NCI-H2196 (cell line): ENCODE results near the gene SEMG1.

Experiments used
- DNase-seq: peaks from one replicate; lab custom pipeline; 2025; ENCODE audit not compliant: unreplicated experiment; lab: John Stamatoyannopoulos, UW

Gene SEMG1

DNA sequence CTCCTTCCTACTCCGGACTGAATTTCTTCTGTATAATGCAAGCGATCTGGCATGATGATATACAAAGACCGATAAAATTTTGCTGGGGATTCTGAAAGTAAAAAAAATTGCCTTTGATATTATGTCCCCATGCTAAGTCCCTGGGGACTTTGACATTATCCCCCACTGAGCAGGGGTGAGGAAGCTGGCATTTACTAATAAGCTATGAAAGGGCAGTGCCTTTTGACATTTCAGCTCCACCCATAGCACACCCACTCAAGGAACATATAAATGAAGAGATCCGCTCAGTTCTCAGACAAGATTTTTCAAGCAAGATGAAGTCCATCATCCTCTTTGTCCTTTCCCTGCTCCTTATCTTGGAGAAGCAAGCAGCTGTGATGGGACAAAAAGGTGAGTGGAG is 14.2 kb downstream of the SEMG1 start, which contains the start of gene SEMG2:
Gene SEMG2 (plus strand): TSS at position 298 of the 400 bp plus-strand sequence. CDS start 17 bp downstream, at position 315.
- no peak for DNase-seq

- peak; percentile 23 for DNase-seq
These were observed 16.3 kb downstream of the SEMG1 start for GRCh38 chr20:45223136-45223535.

- no peak for DNase-seq
These were observed 19.5 kb downstream of the SEMG1 start for GRCh38 chr20:45226287-45226686.

- peak; percentile 14 for DNase-seq
These were observed 22.6 kb downstream of the SEMG1 start for GRCh38 chr20:45229264-45230056.

DNA sequence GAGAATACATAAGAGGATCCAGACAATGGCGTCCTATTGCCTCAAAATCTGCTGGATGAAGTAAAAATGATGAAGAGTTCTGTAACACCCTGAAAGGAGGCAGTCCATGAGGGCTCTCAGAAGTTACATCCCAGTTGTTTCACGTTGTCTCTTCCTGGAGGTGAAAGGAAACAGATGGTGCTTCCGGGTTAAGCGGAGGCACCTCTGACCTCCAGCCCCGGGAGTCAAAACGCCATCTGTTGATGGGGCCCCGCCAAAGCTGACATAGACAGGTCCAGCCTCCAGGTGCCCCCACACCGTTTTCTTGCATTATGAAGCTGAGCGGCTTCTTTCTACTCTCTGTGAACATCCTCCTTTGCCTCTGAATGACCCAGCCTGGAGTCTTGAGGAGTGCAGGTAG is 23.8 kb downstream of the SEMG1 start:
- DNase-seq: no peak

DNA sequence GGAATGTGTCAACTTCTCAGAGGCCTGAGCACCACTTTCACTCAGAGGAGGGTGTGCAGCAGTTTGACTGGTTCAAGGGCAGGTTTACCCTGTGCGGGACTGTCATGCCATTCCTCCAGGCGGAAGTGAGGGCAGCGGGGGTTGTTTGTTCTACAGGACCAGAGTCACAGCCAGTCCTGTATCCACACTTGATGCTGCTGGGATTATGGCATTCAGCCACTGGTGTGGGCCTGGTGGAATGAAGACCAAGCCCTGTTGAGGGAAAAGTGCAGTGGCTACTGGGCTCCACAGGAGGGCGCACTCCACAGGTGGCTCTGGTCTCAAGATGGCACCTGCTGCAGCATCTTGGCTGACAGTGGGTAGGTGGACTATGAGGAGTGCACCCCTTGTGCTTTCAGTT is 29.2 kb downstream of the SEMG1 start:
- no peak for DNase-seq

GRCh38 chr20:45238139-45238538 is 31.3 kb downstream of the SEMG1 start:
- DNase-seq: no peak

DNA sequence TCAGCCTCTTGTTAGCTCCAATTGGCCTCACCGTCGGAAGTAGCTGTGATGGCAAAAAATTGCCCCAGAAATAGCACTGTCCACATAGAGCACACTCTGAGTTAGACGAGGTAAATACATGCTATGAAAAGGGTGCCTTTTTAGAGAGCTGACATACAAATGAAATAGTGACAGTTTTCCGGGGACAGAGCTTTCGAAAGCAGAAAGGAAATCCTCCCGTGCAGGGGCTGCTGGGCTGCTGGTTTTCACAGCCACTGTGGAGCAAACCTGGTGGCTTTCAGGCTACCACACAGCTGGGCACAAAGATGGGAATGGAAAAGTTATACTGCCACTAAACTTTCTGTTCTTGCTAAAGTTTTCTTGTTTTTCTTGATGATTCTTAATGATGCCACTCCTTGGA is 39.3 kb downstream of the SEMG1 start:
- no peak for DNase-seq

GRCh38 chr20:45247865-45248264 is 41.0 kb downstream of the SEMG1 start:
- DNase-seq: no peak

GRCh38 chr20:45248609-45249008 is 41.8 kb downstream of the SEMG1 start:
- no peak for DNase-seq

DNA sequence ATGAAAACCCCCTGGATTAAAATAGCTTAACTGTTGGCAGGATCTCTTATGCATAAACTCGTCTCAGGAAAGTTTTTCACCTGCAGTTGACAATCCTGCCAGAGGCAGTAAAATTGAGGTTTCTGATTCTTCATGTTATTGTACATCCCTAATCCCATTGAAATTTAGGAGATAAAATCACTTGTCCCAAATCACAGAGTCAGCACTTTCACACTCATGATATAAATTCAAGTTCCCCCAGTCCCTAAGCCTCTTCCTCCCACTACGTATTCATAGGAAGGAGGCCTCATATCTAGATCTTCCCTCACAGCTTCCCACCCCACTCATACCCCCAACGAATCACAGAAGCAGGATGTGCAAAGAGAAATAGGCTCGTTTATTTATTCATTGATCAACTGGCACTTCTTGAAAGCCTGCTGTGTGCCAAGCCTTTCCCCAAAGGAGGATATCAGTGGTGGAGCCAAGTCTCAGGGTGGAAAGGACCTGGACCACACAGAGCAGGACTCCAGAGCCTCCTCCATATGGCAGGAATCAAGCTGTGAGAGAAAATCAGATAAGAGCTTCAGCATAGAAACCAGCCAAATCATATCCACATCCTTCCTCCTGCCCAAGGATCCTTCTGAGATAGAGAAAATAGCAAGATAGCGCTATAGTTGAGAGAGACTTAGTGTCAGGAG is 45.2 kb downstream of the SEMG1 start:
- DNase-seq: no peak

DNA sequence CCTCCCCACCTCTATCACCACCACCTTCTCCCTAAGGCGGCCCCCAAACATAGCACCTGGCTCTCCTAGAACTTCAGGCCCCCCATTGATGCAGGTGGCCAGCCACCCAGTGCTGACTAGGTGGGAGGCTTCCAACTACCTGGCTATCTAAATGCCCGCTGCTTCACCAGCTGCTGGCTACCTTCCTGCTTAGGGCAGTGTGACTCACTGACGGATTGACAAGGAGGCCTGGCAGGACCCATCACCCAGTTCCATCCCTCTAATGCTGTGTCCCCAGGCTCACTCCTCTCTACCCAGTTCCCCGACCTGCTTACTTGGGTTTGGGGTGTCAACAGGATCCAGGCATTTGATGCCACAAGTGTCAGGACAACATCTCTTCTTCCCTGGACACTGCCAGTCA is 46.4 kb downstream of the SEMG1 start:
- DNase-seq: no peak

- peak; percentile 58 for DNase-seq
These were observed 47.8 kb downstream of the SEMG1 start, which contains the start of gene SLPI for GRCh38 chr20:45254383-45255262. Gene SLPI, minus strand, starts transcription at chr20:45254564. Its CDS starts 21 bp downstream, at chr20:45254543.

DNA sequence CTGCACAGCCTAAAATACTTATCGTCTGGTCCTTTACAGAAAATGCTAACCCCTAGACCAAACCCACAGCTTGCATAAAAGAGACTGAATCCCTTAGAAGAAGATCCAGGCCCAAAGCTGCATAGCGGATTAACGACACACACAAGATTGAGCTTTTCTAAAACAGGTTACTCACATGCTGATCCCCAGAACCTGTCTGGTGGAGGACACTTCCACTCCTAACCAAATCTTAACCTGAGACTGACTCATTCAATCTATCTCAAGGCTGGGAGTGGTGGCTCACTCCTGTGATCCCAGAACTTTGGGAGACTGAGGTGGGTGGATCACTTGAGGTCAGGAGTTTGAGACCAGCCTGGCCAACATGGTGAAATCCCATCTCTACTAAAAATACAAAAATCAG is 50.3 kb downstream of the SEMG1 start:
- no peak for DNase-seq

- no peak for DNase-seq
These were observed 50.9 kb downstream of the SEMG1 start for GRCh38 chr20:45257711-45258110.

- no peak for DNase-seq
These were observed 51.4 kb downstream of the SEMG1 start for GRCh38 chr20:45258259-45258658.

DNA sequence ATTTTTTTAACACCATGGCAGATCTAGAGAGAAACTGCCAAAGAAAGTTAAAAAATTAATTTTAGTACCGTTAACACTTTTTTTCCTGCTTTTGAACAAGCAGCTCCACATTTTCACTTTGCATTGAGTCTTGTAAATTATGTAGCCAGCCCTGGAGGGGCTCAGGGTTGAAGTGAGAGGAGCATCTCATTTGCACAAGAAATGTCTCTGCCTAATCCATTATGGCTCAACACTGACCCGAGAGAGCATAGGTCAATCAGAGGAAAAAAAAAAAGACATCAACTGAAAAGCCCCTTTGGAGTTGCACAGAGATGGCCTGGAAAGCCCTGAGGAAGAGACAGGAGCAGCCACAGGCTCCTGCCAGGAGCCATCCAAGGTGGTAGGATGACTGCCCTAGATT is 51.8 kb downstream of the SEMG1 start:
- DNase-seq: no peak
